K562 (cell line): ENCODE data around the gene CNTN5. TPM values are rescaled to one million over a fixed set of nuclear protein-coding genes. Genes with fewer than 3 reads are reported as not detected.

ENCODE experiments used
- ATAC-seq: fragments of 200-7000 bp; cut with Tn5 transposase; 3 replicates; pipeline ENCODE4 v1.9.1; 2020; ENCODE audit warnings: moderate library complexity
- BruUV-seq: library from RNA; stranded (reverse); fragments of 400-500 nt; replicated peaks from 2 replicates; lab custom pipeline; 2021; lab: Mats Ljungman, UMichigan
- CTCF ChIA-PET: fragments of 300-600 bp; formaldehyde crosslinking; extraction: SDS; loops from one replicate; lab custom pipeline; 2021; ENCODE audit warnings: low intra/inter-chr PET ratio; lab: Yijun Ruan, JAX
- POLR2A ChIA-PET: fragments of 300-600, 350-650 bp; sonication (Branson Sonifier 250); formaldehyde crosslinking; extraction: SDS; loops from one replicate; lab custom pipeline; 2021; ENCODE audit warnings: antibody characterized with exemption, inconsistent platforms; lab: Yijun Ruan, JAX
- DNase-seq, 4 experiments: peaks; one replicate each; pipeline versions ENCODE4 v3.0.0 to v3.0.0-alpha.2; 2011 to 2018; ENCODE audit warnings: low spot score in 3 of 4, mixed read lengths in 3 of 4; ENCODE audit errors: extremely low read depth in 1 of 4
- FAIRE-seq: peaks from 2 replicates; lab custom pipeline; 2011; peaks lifted over from hg19 to GRCh38; lab: Jason Lieb, UNC
- H2AFZ ChIP-seq: 2 replicates; pipeline ENCODE4 v1.6.0; 2011; ENCODE audit warnings: low read depth, low read length, control low read depth, inconsistent platforms
- H3K27ac ChIP-seq: fragments of 200-600 bp; 3 replicates; pipeline ENCODE4 v1.8.0; 2011; ENCODE audit warnings: low read depth, mild to moderate bottlenecking, control low read depth, inconsistent platforms, low read length, moderate library complexity, mixed read lengths; ENCODE audit errors: extremely low read depth
- H3K27me3 ChIP-seq, 2 experiments: fragments of 300-600 bp in 1 of 2; 2 replicates in 1 of 2; 3 replicates in 1 of 2; pipeline versions ENCODE4 v1.6.0 to v1.8.0; 2011; ENCODE audit warnings: inconsistent platforms in 2 of 2, low read length in 2 of 2, mild to moderate bottlenecking in 1 of 2, mixed read lengths in 1 of 2, moderate library complexity in 1 of 2; ENCODE audit not compliant: control insufficient read depth in 2 of 2, insufficient read depth in 2 of 2
- H3K36me3 ChIP-seq: fragments of 300-600 bp; 3 replicates; pipeline ENCODE4 v1.8.0; 2011; ENCODE audit warnings: mild to moderate bottlenecking, low read length, inconsistent platforms; ENCODE audit not compliant: control insufficient read depth, insufficient read depth
- H3K4me1 ChIP-seq, 2 experiments: fragments of 200-600 bp in 1 of 2; replicated peaks in 1 of 2; 2 replicates in 1 of 2; 3 replicates in 1 of 2; pipeline versions ENCODE4 v1.5.1 to v1.8.0; 2011; ENCODE audit warnings: inconsistent platforms in 2 of 2, low read length in 2 of 2, mild to moderate bottlenecking in 1 of 2, mixed read lengths in 1 of 2, moderate library complexity in 1 of 2; ENCODE audit not compliant: control insufficient read depth in 2 of 2, insufficient read depth in 2 of 2
- H3K4me2 ChIP-seq: 2 replicates; pipeline ENCODE4 v1.6.1; 2011; ENCODE audit warnings: low read length, control low read depth, inconsistent platforms, mixed read lengths; ENCODE audit not compliant: insufficient read depth
- H3K4me3 ChIP-seq: fragments of 200-600 bp; sonication (generic), shearing (Covaris generic); 2 replicates; pipeline ENCODE4 v1.5.1; 2016; ENCODE audit warnings: control low read depth, inconsistent platforms
- H3K79me2 ChIP-seq: fragments of 200-600 bp; 3 replicates; pipeline ENCODE4 v1.8.0; 2011; ENCODE audit warnings: low read length, inconsistent platforms; ENCODE audit not compliant: control insufficient read depth, insufficient read depth
- H3K9ac ChIP-seq, 2 experiments: 2 replicates each; pipeline versions ENCODE4 v1.6.0 to v1.6.1; 2011; ENCODE audit warnings: low read depth in 2 of 2, low read length in 2 of 2, control low read depth in 1 of 2, inconsistent platforms in 1 of 2, mild to moderate bottlenecking in 1 of 2, mixed read lengths in 1 of 2; ENCODE audit not compliant: insufficient read depth in 1 of 2
- H3K9me1 ChIP-seq: one replicate; pipeline ENCODE4 v1.6.0; 2011; ENCODE audit warnings: inconsistent platforms, mild to moderate bottlenecking, low read length, moderate library complexity; ENCODE audit not compliant: control insufficient read depth, insufficient read depth
- H3K9me3 ChIP-seq: replicated peaks from 2 replicates; pipeline ENCODE4 v1.5.1; 2011; ENCODE audit warnings: low read depth, low read length, inconsistent platforms; ENCODE audit not compliant: control insufficient read depth, insufficient read depth
- H4K20me1 ChIP-seq: replicated peaks from 2 replicates; pipeline ENCODE4 v1.6.1; 2011; ENCODE audit warnings: low read length, inconsistent platforms, mixed read lengths; ENCODE audit not compliant: control insufficient read depth, insufficient read depth
- CBX3 ChIP-seq, 2 experiments: IDR thresholded peaks; 1 replicate in 1 of 2; 2 replicates in 1 of 2; pipeline ENCODE4 v1.6.1; 2012; ENCODE audit warnings: inconsistent platforms in 2 of 2, low read length in 2 of 2, borderline replicate concordance in 1 of 2, control low read depth in 1 of 2
- CREBBP ChIP-seq: IDR thresholded peaks from one replicate; pipeline ENCODE4 v1.6.1; 2012; ENCODE audit warnings: low read depth, mild to moderate bottlenecking, control low read depth, inconsistent platforms, low read length
- NR2C1 ChIP-seq, 2 experiments: fragments of 450-650 bp; IDR thresholded peaks; 2 replicates each; pipeline ENCODE4 v1.6.1; 2017; ENCODE audit warnings: mild to moderate bottlenecking in 2 of 2, antibody characterized with exemption in 1 of 2, inconsistent platforms in 1 of 2, missing compliant biosample characterization in 1 of 2, missing genetic modification characterization in 1 of 2
- SMAD2 ChIP-seq: fragments of 150-350 bp; IDR thresholded peaks from 2 replicates; pipeline ENCODE4 v1.6.1; 2014; ENCODE audit warnings: low read depth, mild to moderate bottlenecking, low read length
- SP1 ChIP-seq: sonication (generic); formaldehyde crosslinking; IDR thresholded peaks from 2 replicates; pipeline ENCODE4 v1.8.1; 2022; ENCODE audit warnings: mild to moderate bottlenecking, missing genetic modification reagents
- ZBTB9 ChIP-seq: fragments of 450-650 bp; formaldehyde crosslinking; IDR thresholded peaks from 2 replicates; pipeline ENCODE4 v1.4.0; 2020; ENCODE audit warnings: mild to moderate bottlenecking, moderate library complexity
- ZKSCAN8 ChIP-seq: fragments of 200-800 bp; sonication (Bioruptor generic); IDR thresholded peaks from 2 replicates; pipeline ENCODE4 v1.6.1; 2016; ENCODE audit warnings: missing genetic modification characterization, missing compliant biosample characterization
- ZNF124 ChIP-seq: sonication (generic); formaldehyde crosslinking; IDR thresholded peaks from 2 replicates; pipeline ENCODE4 v1.8.1; 2022; ENCODE audit warnings: missing genetic modification reagents
- WGBS: fragments of 100-300 bp; shearing (Covaris generic); methylation state at CpG from one replicate; pipeline ENCODE4 v1.1.6; 2016; ENCODE audit warnings: low coverage, mixed read lengths; ENCODE audit not compliant: insufficient coverage; ENCODE audit errors: missing lambda C conversion rate; 5-methylcytosine and 5-hydroxymethylcytosine counted together
- in situ Hi-C: fragments of 300-500 bp; cut with MboI; formaldehyde crosslinking; loops from 4 replicates; pipeline ENCODE4 v1.15.0; 2018; ENCODE audit warnings: inconsistent platforms, mixed read lengths
- intact Hi-C: fragments of 100-400 bp; cut with micrococcal nuclease; formaldehyde crosslinking; loops from 2 replicates; pipeline ENCODE4 v1.14.2; 2022
- polyA plus RNA-seq, 8 experiments: library from polyadenylated mRNA; depleted of rRNA in 4 of 8; stranded (reverse) in 5 of 8; unstranded in 3 of 8; fragments of >200 nt; fragmentation: Nextera tagmentation in 2 of 8; fragmentation: Illumina TruSeq in 1 of 8; extraction: Ambion mirVana in 2 of 8; extraction: Trizol in 1 of 8; gene quantifications; 2 replicates each; pipeline versions ENCODE4 v1.2.1 to v1.2.3, GENCODE V29; 2011 to 2014; ENCODE audit warnings: inconsistent platforms in 1 of 8, missing spikeins in 1 of 8
- total RNA-seq, 7 experiments: library from RNA; depleted of rRNA in 6 of 7; stranded (reverse); fragments of >200 nt in 6 of 7; fragmentation: Illumina TruSeq in 2 of 7; extraction: Trizol in 2 of 7; gene quantifications; 2 replicates each; pipeline versions ENCODE4 v1.2.1 to v1.2.3, GENCODE V29; 2011 to 2021; ENCODE audit warnings: low replicate concordance in 1 of 7
- TF ChIP-seq, protein P1 (sequence below): sonication (generic); formaldehyde crosslinking; IDR thresholded peaks from 2 replicates; pipeline ENCODE4 v1.8.1; 2023; ENCODE audit warnings: missing genetic modification reagents, mild to moderate bottlenecking, borderline replicate concordance
- TF ChIP-seq, protein P2 (sequence below): fragments of 250-450 bp; sonication (Bioruptor Pico); IDR thresholded peaks from 2 replicates; pipeline ENCODE4 v1.8.0; 2021; ENCODE audit warnings: mild to moderate bottlenecking, moderate library complexity
- TF ChIP-seq, protein P3 (sequence below): IDR thresholded peaks from 2 replicates; pipeline ENCODE4 v1.6.1; 2011; ENCODE audit warnings: borderline replicate concordance, low read depth, mild to moderate bottlenecking, moderate library complexity, low read length; ENCODE audit not compliant: insufficient read depth, poor library complexity, severe bottlenecking

The CNTN5 gene
- total and polyA plus RNA-seq, 9 of the 15 experiments (the other 6 are each of a cell fraction or from before 2014, with no cell fraction given): 0.03 TPM; not detected in 8

DNA sequence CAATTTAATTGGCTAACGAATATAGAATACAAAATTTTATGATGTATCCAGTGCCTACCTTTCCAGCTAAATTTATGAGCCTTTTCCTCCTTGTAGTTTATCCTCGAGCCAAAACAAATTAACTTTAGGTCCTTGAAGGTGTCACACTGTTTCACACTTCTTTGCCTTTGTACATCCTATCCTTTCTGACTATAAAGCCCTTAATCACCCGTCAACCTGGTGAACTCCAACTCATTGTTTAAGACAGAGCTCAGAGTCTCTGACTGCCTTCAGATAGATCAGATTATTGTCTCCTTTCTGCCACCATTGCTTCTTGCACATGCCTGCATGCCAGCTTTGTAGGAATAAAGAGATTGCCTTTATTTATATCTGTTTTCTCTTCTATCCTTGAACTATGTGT, 58.8 kb downstream of the CNTN5 start (continued):
- TF ChIP-seq, protein P1, sequence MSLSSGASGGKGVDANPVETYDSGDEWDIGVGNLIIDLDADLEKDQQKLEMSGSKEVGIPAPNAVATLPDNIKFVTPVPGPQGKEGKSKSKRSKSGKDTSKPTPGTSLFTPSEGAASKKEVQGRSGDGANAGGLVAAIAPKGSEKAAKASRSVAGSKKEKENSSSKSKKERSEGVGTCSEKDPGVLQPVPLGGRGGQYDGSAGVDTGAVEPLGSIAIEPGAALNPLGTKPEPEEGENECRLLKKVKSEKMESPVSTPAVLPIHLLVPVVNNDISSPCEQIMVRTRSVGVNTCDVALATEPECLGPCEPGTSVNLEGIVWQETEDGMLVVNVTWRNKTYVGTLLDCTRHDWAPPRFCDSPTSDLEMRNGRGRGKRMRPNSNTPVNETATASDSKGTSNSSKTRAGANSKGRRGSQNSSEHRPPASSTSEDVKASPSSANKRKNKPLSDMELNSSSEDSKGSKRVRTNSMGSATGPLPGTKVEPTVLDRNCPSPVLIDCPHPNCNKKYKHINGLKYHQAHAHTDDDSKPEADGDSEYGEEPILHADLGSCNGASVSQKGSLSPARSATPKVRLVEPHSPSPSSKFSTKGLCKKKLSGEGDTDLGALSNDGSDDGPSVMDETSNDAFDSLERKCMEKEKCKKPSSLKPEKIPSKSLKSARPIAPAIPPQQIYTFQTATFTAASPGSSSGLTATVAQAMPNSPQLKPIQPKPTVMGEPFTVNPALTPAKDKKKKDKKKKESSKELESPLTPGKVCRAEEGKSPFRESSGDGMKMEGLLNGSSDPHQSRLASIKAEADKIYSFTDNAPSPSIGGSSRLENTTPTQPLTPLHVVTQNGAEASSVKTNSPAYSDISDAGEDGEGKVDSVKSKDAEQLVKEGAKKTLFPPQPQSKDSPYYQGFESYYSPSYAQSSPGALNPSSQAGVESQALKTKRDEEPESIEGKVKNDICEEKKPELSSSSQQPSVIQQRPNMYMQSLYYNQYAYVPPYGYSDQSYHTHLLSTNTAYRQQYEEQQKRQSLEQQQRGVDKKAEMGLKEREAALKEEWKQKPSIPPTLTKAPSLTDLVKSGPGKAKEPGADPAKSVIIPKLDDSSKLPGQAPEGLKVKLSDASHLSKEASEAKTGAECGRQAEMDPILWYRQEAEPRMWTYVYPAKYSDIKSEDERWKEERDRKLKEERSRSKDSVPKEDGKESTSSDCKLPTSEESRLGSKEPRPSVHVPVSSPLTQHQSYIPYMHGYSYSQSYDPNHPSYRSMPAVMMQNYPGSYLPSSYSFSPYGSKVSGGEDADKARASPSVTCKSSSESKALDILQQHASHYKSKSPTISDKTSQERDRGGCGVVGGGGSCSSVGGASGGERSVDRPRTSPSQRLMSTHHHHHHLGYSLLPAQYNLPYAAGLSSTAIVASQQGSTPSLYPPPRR: no peak
- no peak for TF ChIP-seq NR2C1 (IDR thresholded peaks at IDR 0.05)
- TF ChIP-seq NR2C1 (tag; IDR thresholded peaks at IDR 0.05): no peak
- TF ChIP-seq CREBBP: no peak
- TF ChIP-seq SMAD2: no peak
- TF ChIP-seq SP1: no peak

DNA sequence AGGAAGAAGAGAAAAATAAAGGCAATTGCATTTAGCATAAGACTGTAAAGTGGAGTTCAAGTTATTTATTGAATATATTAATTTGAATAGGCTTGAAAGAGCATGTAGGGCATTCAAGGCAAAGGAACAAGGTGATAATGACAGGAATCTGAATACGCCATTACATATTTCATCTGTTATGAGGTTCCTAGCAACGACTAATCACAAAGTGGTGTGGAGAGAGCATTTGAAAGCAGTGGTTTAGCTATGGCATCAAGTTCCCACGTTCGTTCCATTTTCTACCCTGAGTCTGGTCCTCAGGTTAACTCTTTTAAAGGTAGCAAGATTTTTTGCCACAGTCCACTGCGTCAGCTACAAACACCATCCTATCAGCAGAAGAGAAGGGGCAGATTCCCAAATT, 59.4 kb downstream of the CNTN5 start:
- Histone ChIP-seq H3K4me2 (no peak overlapping the region), H3K4me3 (no peak overlapping the region), H3K9me3 (no peaks in the 10 kb centered on the region; the same call in 1 of the 2 replicates), H3K36me3 (no peaks in the 10 kb centered on the region), H4K20me1 (no peaks in the 10 kb centered on the region), H3K27me3 (no peaks in the 10 kb centered on the region), H2AFZ (no peak overlapping the region), H3K79me2 (no peaks in the 10 kb centered on the region), H3K27ac (no peak overlapping the region), H3K9me1 (no peaks in the 10 kb centered on the region), H3K9ac (no peak overlapping the region), H3K4me1 (no peaks in the 10 kb centered on the region)
- in situ Hi-C loops: no loop called here
- ATAC-seq (no peak), FAIRE-seq (no peak), DNase-seq (no peak)
- POLR2A ChIA-PET: no interaction called here
- BruUV-seq: no TSS peak
- CTCF ChIA-PET: no interaction called here
- 4% methylated on average over 5 of the region's 5 CpGs for WGBS
- no peak for TF ChIP-seq ZKSCAN8
- TF ChIP-seq, protein P2, sequence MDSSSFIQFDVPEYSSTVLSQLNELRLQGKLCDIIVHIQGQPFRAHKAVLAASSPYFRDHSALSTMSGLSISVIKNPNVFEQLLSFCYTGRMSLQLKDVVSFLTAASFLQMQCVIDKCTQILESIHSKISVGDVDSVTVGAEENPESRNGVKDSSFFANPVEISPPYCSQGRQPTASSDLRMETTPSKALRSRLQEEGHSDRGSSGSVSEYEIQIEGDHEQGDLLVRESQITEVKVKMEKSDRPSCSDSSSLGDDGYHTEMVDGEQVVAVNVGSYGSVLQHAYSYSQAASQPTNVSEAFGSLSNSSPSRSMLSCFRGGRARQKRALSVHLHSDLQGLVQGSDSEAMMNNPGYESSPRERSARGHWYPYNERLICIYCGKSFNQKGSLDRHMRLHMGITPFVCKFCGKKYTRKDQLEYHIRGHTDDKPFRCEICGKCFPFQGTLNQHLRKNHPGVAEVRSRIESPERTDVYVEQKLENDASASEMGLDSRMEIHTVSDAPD (CRISPR knock-in tag): no peak
- TF ChIP-seq, protein P3, sequence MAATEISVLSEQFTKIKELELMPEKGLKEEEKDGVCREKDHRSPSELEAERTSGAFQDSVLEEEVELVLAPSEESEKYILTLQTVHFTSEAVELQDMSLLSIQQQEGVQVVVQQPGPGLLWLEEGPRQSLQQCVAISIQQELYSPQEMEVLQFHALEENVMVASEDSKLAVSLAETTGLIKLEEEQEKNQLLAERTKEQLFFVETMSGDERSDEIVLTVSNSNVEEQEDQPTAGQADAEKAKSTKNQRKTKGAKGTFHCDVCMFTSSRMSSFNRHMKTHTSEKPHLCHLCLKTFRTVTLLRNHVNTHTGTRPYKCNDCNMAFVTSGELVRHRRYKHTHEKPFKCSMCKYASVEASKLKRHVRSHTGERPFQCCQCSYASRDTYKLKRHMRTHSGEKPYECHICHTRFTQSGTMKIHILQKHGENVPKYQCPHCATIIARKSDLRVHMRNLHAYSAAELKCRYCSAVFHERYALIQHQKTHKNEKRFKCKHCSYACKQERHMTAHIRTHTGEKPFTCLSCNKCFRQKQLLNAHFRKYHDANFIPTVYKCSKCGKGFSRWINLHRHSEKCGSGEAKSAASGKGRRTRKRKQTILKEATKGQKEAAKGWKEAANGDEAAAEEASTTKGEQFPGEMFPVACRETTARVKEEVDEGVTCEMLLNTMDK: no peak
- TF ChIP-seq ZNF124 (CRISPR knock-in tag): no peak
- no peak for TF ChIP-seq CBX3 (IDR thresholded peaks at IDR 0.05; ENCODE audit: borderline replicate concordance in 1 of 2, low read length in 2 of 2)
- no peak for TF ChIP-seq ZBTB9 (CRISPR knock-in tag)
- intact Hi-C loops: no loop called here
